ENCODE data around the gene SLC31A2. TPM values are rescaled to one million over a fixed set of nuclear protein-coding genes. Genes with fewer than 3 reads are reported as not detected.

SLC31A2 gene
- total RNA-seq, 1 donor = 24.6 TPM

DNA sequence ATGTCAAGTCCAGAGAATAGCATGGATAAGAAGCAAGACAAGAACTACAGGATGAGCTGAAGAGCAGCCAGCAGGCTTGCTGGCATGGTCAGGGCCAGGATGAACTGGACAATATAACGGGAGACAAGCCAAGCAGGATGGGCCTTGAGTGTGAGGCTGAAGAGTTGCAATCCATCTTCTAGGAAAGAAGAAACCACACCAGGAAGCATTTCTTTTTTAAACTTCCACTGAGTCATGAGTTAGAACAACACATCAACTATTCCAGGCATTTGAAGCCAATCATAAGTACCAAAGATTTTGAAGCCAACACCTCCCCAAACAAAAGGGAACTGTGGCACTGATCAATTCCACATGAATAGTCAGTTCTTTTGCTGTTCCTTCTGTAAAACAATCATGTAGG is 27.3 kb downstream of the SLC31A2 start:
- no peak overlapping the region for H3K4me3 ChIP-seq (ENCODE audit: insufficient read depth, low read length)
- peak overlapping the region; percentile 29 for H3K4me2 ChIP-seq (ENCODE audit: insufficient read depth, low read length)
- no peaks in the 10 kb centered on the region for H4K20me1 ChIP-seq (ENCODE audit: insufficient read depth, low read length)
- no peak overlapping the region for H2AFZ ChIP-seq (ENCODE audit: low read length)
- no peaks in the 10 kb centered on the region for H3K27me3 ChIP-seq (ENCODE audit: insufficient read depth, low read length)
- peak overlapping the region; percentile 5 for H3K27ac ChIP-seq (ENCODE audit: low read depth, low read length)
- H3K36me3 ChIP-seq (ENCODE audit: insufficient read depth, low read length) = peaks cover 72% of the 10 kb centered on the region
- no peaks in the 10 kb centered on the region for H3K79me2 ChIP-seq (ENCODE audit: insufficient read depth, low read length)
- TF ChIP-seq, protein P1, sequence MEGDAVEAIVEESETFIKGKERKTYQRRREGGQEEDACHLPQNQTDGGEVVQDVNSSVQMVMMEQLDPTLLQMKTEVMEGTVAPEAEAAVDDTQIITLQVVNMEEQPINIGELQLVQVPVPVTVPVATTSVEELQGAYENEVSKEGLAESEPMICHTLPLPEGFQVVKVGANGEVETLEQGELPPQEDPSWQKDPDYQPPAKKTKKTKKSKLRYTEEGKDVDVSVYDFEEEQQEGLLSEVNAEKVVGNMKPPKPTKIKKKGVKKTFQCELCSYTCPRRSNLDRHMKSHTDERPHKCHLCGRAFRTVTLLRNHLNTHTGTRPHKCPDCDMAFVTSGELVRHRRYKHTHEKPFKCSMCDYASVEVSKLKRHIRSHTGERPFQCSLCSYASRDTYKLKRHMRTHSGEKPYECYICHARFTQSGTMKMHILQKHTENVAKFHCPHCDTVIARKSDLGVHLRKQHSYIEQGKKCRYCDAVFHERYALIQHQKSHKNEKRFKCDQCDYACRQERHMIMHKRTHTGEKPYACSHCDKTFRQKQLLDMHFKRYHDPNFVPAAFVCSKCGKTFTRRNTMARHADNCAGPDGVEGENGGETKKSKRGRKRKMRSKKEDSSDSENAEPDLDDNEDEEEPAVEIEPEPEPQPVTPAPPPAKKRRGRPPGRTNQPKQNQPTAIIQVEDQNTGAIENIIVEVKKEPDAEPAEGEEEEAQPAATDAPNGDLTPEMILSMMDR (IDR thresholded peaks at IDR 0.05; ENCODE audit: extremely low read depth, low read depth, low read length) = no peak
- no peaks in the 10 kb centered on the region for H3K9me3 ChIP-seq (ENCODE audit: low read depth, low read length)
- peaks cover 16% of the 10 kb centered on the region for H3K4me1 ChIP-seq (ENCODE audit: insufficient read depth, low read length)
- DNase-seq (ENCODE audit: insufficient read length, low spot score, missing footprints) = peak; percentile 64

DNA sequence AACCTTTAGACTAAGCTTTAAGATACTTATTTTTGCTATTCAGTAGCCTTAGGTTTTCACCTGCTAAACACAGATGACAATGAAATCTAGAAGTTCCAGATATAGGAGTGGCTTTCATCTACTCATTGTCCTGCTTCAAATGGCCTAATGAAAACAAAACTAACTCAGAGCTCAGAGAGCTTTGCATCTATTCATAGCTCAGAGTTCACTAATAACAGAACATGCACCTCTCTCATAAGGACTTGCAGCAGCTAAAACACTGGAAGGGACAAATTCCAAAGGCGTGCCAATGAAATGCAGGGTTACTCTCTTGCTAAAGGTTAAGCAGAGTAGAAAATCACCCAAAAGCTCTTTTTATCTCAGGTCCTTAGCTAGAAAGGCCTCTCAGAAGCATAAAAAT is 29.0 kb downstream of the SLC31A2 start:
- Histone ChIP-seq H3K4me2 (ENCODE audit: insufficient read depth, low read length) (no peak overlapping the region), H3K9me3 (ENCODE audit: low read depth, low read length) (no peaks in the 10 kb centered on the region), H3K4me3 (ENCODE audit: insufficient read depth, low read length) (no peak overlapping the region), H3K79me2 (ENCODE audit: insufficient read depth, low read length) (no peaks in the 10 kb centered on the region), H3K27ac (ENCODE audit: low read depth, low read length) (no peak overlapping the region), H3K27me3 (ENCODE audit: insufficient read depth, low read length) (no peaks in the 10 kb centered on the region), H3K36me3 (ENCODE audit: insufficient read depth, low read length) (peaks cover 74% of the 10 kb centered on the region), H3K4me1 (ENCODE audit: insufficient read depth, low read length) (peaks cover 19% of the 10 kb centered on the region), H2AFZ (ENCODE audit: low read length) (no peak overlapping the region), H4K20me1 (ENCODE audit: insufficient read depth, low read length) (no peaks in the 10 kb centered on the region)
- no peak for DNase-seq (ENCODE audit: insufficient read length, low spot score, missing footprints)
- TF ChIP-seq, protein P1 (IDR thresholded peaks at IDR 0.05; ENCODE audit: extremely low read depth, low read depth, low read length) = no peak

DNA sequence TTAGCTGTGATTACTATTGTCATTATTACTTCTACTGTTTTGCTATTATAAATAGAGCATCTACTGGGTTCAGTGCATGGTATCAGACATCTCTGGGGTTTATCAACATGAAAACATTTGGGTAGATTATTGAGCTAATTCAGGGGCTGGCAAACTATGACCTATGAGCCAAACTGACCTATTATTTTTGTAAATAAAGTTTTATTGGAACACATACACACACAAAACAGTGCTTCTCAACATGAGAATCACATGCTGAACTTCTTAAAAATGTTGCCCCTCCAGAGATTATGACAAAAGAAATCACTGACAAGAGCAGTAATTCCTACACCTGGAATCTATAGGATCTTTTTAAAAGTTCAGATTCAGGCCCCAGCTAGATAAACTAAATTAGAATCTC is 30.4 kb downstream of the SLC31A2 start:
- Histone ChIP-seq H4K20me1 (ENCODE audit: insufficient read depth, low read length) (no peaks in the 10 kb centered on the region), H3K27me3 (ENCODE audit: insufficient read depth, low read length) (no peaks in the 10 kb centered on the region), H3K36me3 (ENCODE audit: insufficient read depth, low read length) (peaks cover 84% of the 10 kb centered on the region), H3K4me3 (ENCODE audit: insufficient read depth, low read length) (no peak overlapping the region), H3K4me1 (ENCODE audit: insufficient read depth, low read length) (peaks cover 23% of the 10 kb centered on the region), H2AFZ (ENCODE audit: low read length) (no peak overlapping the region), H3K9me3 (ENCODE audit: low read depth, low read length) (no peaks in the 10 kb centered on the region), H3K4me2 (ENCODE audit: insufficient read depth, low read length) (no peak overlapping the region), H3K79me2 (ENCODE audit: insufficient read depth, low read length) (no peaks in the 10 kb centered on the region), H3K27ac (ENCODE audit: low read depth, low read length) (no peak overlapping the region)
- TF ChIP-seq, protein P1 (IDR thresholded peaks at IDR 0.05; ENCODE audit: extremely low read depth, low read depth, low read length) = no peak
- no peak for DNase-seq (ENCODE audit: insufficient read length, low spot score, missing footprints)

- H3K27ac ChIP-seq (ENCODE audit: low read depth, low read length) = no peak overlapping the region
- H2AFZ ChIP-seq (ENCODE audit: low read length) = no peak overlapping the region
- no peak for DNase-seq (ENCODE audit: insufficient read length, low spot score, missing footprints)
- TF ChIP-seq, protein P1 (IDR thresholded peaks at IDR 0.05; ENCODE audit: extremely low read depth, low read depth, low read length) = no peak
- peaks cover 27% of the 10 kb centered on the region for H3K4me1 ChIP-seq (ENCODE audit: insufficient read depth, low read length)
- no peak overlapping the region for H3K4me3 ChIP-seq (ENCODE audit: insufficient read depth, low read length)
- H3K9me3 ChIP-seq (ENCODE audit: low read depth, low read length) = no peaks in the 10 kb centered on the region
- H3K27me3 ChIP-seq (ENCODE audit: insufficient read depth, low read length) = no peaks in the 10 kb centered on the region
- H3K4me2 ChIP-seq (ENCODE audit: insufficient read depth, low read length) = no peak overlapping the region
- no peaks in the 10 kb centered on the region for H4K20me1 ChIP-seq (ENCODE audit: insufficient read depth, low read length)
- H3K36me3 ChIP-seq (ENCODE audit: insufficient read depth, low read length) = peaks cover 77% of the 10 kb centered on the region
- H3K79me2 ChIP-seq (ENCODE audit: insufficient read depth, low read length) = peaks cover 10% of the 10 kb centered on the region
Measured at GRCh38 chr9:113183956-113184488, 33.2 kb downstream of the SLC31A2 start.

All from osteoblast (primary cell).